GM12875 (cell line): Measurements from ENCODE around the gene ANKRD35.
"Not testable (repeated sequence)": the region's sequence is repeated elsewhere in the genome, so short reads cannot be mapped to it uniquely, and the experiment has no call there.

ENCODE experiments used
- H3K4me3 ChIP-seq: one replicate; pipeline ENCODE4 v1.5.1; 2011; ENCODE audit warnings: low read depth, low read length, control low read depth
- CTCF ChIP-seq: IDR thresholded peaks from 2 replicates; pipeline ENCODE4 v1.5.1; 2011; ENCODE audit warnings: low read depth, mild to moderate bottlenecking, control low read depth, inconsistent platforms, low read length, moderate library complexity, borderline replicate concordance; ENCODE audit not compliant: insufficient read depth

ANKRD35 gene

GRCh38 chr1:145885738-145886287 is at the start of gene ANKRD35:
Gene ANKRD35, minus strand, starts transcription at chr1:145885866. Its CDS starts 108 bp downstream, at chr1:145885758.
- no peak for TF ChIP-seq CTCF
- H3K4me3 ChIP-seq: peak within 1 kb of the TSS; percentile 67

DNA sequence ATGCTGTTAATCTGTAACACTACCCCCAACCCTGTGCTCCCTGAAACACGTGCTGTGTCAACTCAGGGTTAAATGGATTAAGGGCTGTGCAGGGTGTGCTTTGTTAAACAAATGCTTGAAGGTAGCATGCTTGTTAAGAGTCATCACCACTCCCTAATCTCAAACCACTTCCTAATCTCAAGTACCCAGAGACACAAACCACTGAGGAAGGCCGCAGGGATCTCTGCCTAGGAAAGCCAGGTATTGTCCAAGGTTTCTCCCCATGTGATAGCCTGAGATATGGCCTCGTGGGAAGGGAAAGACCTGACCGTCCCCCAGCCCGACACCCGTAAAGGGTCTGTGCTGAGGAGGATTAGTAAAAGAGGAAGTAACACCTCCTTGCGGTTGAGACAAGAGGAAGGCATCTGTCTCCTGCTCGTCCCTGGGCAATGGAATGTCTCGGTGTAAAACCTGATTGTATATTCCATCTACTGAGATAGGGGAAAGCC is 46.9 kb upstream of the ANKRD35 start:
- not testable (repeated sequence) for H3K4me3 ChIP-seq

- TF ChIP-seq CTCF: no peak
Measured at GRCh38 chr1:145927916-145928643, 42.4 kb upstream of the ANKRD35 start.

GRCh38 chr1:145927063-145927886 is 41.6 kb upstream of the ANKRD35 start, which contains the start of gene RBM8A:
Gene RBM8A, minus strand, starts transcription at chr1:145927484. Its CDS starts 58 bp downstream, at chr1:145927426.
- peak; percentile 66 for TF ChIP-seq CTCF
- H3K4me3 ChIP-seq: peak within 1 kb of the TSS; percentile 71

More at GRCh38 chr1:145927916-145928643, 42.4 kb upstream of the ANKRD35 start:
- H3K4me3 ChIP-seq: peak overlapping the region; percentile 71

DNA sequence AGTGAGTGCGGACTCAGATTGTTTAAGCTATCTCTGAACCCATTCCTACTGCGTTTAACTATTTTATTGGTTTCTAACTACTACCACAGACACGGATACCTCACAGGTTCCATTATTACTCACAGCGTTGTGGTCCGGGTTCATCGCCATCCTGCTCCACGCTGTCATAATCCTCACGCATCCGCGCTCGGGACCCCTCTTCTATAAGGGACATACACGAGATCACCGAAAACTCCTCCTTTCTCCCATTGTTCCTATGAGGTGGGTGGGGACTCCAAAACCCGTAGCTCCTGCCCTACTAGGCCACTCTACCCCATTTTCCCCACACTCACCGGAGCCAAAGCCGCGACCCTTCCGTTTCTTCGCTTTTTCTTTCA is 41.0 kb upstream of the ANKRD35 start:
- H3K4me3 ChIP-seq: peak overlapping the region; percentile 71
- no peak for TF ChIP-seq CTCF

DNA sequence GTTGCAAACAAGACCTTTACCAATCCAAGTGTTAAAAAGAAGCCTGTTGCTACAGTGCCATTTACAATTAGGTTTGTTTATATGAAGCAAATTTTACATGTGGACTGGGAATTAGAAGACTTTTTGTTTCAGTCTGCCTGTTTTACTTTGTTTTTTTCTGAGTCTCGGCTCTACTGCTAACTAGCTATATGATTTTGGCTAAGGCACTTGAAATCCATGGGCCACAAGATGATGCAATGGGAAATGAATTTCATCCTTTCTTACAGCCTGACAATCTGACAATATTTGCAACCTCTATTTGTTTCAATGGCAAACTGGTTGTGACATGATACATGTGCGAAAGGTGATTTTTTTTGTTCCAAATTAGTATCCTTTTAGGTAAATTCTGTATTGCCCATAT is 36.6 kb upstream of the ANKRD35 start:
- no peak for TF ChIP-seq CTCF
- no peak overlapping the region for H3K4me3 ChIP-seq

- H3K4me3 ChIP-seq: not testable (repeated sequence)
Measured at GRCh38 chr1:145920297-145920696, 34.6 kb upstream of the ANKRD35 start.
